HG02759 (cell line): ENCODE data around the gene CHRNA10.

Experiments used
- ATAC-seq: cut with Tn5 transposase; IDR thresholded peaks from one replicate; pipeline ENCODE4 v1.9.1; 2021; ENCODE audit warnings: mild to moderate bottlenecking, moderate library complexity; ENCODE audit not compliant: unreplicated experiment

The CHRNA10 gene

DNA sequence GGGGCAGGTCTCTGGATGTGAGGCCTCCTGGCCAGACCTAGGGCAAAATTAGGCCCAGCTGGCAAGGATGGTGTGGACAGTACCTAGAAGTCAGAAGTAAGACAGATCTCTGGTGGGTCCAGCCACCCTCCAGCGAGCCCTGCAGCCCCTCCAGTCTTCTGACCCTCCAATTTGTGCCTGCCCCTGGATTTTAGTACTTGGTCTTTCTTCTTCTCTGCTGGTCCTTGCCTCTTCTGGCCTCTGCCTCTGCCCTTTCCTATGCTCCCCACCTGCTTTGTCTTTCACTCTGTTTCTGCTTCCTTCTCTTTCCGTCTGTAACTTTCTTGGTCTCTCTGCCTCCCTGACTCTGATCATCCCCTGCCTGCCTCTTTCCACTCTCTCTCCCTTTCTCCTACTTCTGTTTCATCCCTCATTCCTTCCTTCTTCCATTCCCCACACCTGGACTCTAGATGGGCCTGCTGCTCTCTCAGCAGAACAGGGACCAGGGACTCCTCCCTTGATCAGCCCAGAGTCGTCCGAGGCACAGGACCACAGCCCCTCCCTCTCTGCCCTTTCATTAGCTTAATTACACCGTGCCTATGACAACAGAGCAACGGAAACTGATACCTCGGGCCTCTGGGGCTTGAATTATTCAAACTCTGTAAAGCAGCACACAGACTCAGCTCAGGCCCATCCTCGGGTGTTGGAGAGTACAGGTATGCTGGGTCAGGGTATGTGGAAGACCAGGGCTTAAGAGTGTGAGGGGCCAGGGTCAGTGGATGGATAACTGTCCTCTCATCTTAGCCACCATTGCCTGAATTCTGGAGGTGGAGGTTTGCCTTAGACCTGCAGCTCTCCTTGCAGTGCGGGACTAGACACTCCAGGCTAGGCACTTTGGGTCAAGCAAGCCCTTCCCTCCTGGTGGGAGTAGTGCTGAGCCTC, at the start of gene CHRNA10:
CHRNA10 (minus strand) TSS at position 51 of the 921 bp plus-strand sequence. CDS start 72 bp downstream, outside the sequence.
- ATAC-seq, result no peak

DNA sequence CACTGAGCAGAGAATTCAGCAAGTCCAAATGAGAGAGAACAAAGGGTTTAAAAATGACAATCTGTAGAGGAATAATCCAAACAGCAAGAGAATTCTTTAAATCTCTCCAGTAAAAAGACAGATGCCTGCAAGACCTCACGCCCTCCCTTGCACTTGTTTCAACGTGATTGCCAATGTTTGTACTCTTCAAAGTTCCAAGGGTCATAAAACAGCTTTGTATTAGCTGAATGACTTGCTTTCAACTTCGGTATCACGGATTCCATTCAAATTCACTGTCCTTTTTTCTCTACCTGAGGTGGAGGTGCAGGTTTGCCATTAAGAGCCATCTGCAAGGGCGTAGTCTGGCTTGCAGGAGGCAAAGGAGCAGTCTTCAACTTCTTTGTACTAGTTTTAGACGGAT, 41.1 kb upstream of the CHRNA10 start:
- no peak for ATAC-seq

- ATAC-seq, result no peak
Observed at GRCh38 chr11:3710485-3711259, 39.5 kb upstream of the CHRNA10 start.

GRCh38 chr11:3709977-3710376, 38.8 kb upstream of the CHRNA10 start:
- no peak for ATAC-seq

DNA sequence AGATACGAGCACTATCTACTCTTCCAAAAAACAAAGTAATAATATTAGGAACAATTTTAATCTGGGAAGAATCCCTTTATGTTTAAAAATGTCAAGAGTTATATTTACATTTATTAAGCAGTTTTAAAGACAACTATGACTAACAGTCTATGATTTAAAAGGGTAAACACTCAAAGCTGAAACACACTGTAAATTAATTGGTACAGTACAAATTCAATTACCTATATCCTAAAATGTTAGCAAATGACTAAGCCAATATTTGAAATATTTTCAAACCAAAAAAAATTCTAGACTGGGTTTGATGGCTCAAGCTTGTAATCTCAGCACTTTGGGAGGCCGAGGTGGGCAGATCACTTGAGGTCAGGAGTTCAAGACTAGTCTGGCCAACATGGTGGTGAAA, 36.0 kb upstream of the CHRNA10 start:
- ATAC-seq, result no peak

GRCh38 chr11:3703383-3703782, 32.2 kb upstream of the CHRNA10 start:
- ATAC-seq, result no peak

GRCh38 chr11:3700910-3701309, 29.7 kb upstream of the CHRNA10 start:
- no peak for ATAC-seq

GRCh38 chr11:3700410-3700809, 29.2 kb upstream of the CHRNA10 start:
- ATAC-seq, result no peak

- no peak for ATAC-seq
Observed at GRCh38 chr11:3686751-3687150, 15.6 kb upstream of the CHRNA10 start.

GRCh38 chr11:3685923-3686322, 14.7 kb upstream of the CHRNA10 start:
- ATAC-seq, result no peak

DNA sequence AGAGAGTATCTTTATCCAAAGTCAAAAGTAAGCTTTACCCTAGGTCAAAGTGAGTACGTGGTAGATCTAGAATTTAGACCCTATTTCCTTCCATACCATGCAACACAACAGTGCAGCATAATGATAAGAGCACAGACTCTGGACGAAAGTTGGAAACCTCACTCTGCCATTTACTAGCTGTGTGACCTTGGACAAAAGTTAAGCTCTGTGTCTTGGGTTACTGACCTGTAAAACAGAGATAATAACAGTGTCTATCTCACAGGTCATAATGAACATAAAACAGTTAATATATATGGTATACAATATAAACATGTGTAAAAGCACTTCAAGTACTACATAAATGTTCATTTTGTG, 13.6 kb upstream of the CHRNA10 start:
- no peak for ATAC-seq

GRCh38 chr11:3684129-3684818, 13.1 kb upstream of the CHRNA10 start:
- no peak for ATAC-seq

DNA sequence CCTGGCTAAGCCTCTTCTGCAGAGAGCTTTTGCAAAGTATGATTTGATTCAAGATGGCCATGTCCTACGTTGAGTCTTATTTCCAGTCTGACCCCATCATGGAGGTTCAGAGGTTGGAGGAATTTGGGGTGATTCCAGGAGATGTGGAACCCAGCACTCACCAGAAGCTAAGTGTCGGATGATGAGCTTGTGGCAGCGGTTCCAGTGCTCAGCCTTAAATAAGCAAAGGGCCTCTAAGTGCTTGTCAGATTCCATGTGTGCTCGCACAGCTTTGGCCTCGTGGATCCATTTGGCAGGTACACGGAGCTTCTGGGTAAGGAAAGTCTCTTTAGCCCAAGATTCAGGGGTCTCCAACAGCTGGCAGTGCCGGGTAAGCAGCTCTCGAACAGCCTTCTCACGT, 11.9 kb upstream of the CHRNA10 start:
- no peak for ATAC-seq

DNA sequence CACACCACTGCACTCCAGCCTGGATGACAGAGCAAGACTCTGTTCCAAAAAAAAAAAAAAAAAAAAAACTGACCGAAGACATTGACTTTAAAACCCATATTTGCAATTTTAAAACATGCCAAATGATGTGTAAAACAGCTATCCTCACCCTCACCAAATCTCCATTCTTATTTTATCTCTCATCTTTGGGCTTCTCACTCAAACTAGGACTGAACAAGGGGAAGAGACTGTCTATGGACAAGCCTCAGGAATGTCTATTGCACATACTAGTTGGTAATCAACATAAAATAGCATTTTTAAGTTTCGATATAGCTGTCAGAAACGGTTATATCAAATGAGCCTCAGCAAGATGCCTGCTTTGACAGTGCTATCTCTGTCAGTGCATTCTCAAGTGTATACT, 7.9 kb upstream of the CHRNA10 start:
- ATAC-seq, result no peak

GRCh38 chr11:3675971-3676370, 4.8 kb upstream of the CHRNA10 start:
- ATAC-seq, result no peak

DNA sequence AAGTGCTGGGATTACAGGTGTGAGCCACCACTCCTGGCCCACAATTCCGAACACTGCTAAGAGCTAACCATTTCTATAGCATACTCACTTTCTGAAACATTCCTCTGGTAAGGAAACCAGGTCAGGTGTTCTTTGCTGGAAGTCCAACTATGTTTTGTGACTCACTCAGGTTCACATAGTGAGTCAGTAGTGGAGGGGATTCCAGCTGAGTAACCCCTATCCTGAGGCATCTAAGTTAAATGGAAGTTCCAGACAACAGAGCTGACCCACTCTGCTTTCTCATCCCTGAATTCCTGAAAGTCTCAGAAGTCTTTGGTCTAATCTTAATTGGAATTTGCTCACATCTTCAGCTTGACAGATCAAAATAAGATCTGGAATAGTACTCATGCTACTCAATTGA, 3.0 kb upstream of the CHRNA10 start:
- no peak for ATAC-seq

- no peak for ATAC-seq
Observed at GRCh38 chr11:3669742-3670183, 1.4 kb downstream of the CHRNA10 start.

DNA sequence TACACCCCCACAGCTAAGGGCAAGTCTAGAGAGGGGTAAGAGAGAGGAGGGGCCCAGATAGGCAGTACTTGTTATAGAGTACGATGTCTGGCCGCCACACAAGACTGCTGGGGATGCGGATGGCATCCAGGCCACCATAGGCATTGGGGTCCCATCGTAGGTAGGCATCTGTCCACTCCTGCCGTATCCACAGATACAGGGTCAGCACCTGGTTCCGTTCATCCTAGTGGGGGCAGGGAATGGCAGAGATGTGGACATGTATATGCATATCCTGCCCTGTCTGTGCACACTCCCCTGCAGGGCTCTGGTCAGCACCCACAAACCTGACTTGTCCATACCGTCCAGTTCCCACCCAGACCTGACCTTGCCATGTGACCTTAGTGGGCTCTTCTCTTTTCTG, 2.1 kb downstream of the CHRNA10 start:
- ATAC-seq, result no peak

- no peak for ATAC-seq
Observed at GRCh38 chr11:3667149-3668035, 3.8 kb downstream of the CHRNA10 start.

GRCh38 chr11:3666023-3666530, 5.1 kb downstream of the CHRNA10 start:
- ATAC-seq, result no peak
